ENCODE data around the gene MOGAT2. TPM values are rescaled to one million over a fixed set of nuclear protein-coding genes. Genes with fewer than 3 reads are reported as not detected.
"Not testable (repeated sequence)": the region's sequence is repeated elsewhere in the genome, so short reads cannot be mapped to it uniquely, and the experiment has no call there.

Gene MOGAT2
- total and polyA plus RNA-seq, 12 donors: 0.11 to 0.34 (median 0.15) TPM; not detected in 8

GRCh38 chr11:75677275-75677674 is 40.4 kb upstream of the MOGAT2 start:
- no peak for DNase-seq
- Histone ChIP-seq H3K27ac (no peak overlapping the region), H3K4me3 (no peak overlapping the region), H3K4me1 (replicated peaks in 1 of 2) (no peaks in the 10 kb centered on the region), H3K27me3 (no peaks in the 10 kb centered on the region), H3K36me3 (replicated peaks in 1 of 2) (no peaks in the 10 kb centered on the region), H3K9me3 (replicated peaks in 1 of 3) (no peaks in the 10 kb centered on the region)
- TF ChIP-seq POLR2A (IDR thresholded peaks at IDR 0.05): no peak
- TF ChIP-seq CTCF (IDR thresholded peaks at IDR 0.05): no peak
- intact Hi-C loops (cut with DNase I): no loop called here
- WGBS, 4 donors: 82 to 92% (median 89%) methylated on average over 1 of the region's 1 CpG

- no peak for DNase-seq
- H3K27me3 ChIP-seq: no peaks in the 10 kb centered on the region
- no peak overlapping the region for H3K4me3 ChIP-seq
- TF ChIP-seq POLR2A (IDR thresholded peaks at IDR 0.05) (no peak), CTCF (IDR thresholded peaks at IDR 0.05) (no peak)
- intact Hi-C loops (cut with DNase I): no loop called here
- H3K9me3 ChIP-seq (replicated peaks in 1 of 3): no peaks in the 10 kb centered on the region
- no peaks in the 10 kb centered on the region for H3K4me1 ChIP-seq (replicated peaks in 1 of 2)
- no peak overlapping the region for H3K27ac ChIP-seq
- 84 to 87% (median 84%) methylated on average over 12 of the region's 12 CpGs for WGBS, 4 donors
- H3K36me3 ChIP-seq (replicated peaks in 1 of 2): no peaks in the 10 kb centered on the region
Measured at GRCh38 chr11:75677909-75678308, 39.7 kb upstream of the MOGAT2 start.

- WGBS, 4 donors: 67 to 78% (median 73%) methylated on average over 12 to 17 of the region's 17 CpGs
- DNase-seq: no peak
- H3K27ac ChIP-seq: no peak overlapping the region
- intact Hi-C loops (cut with DNase I): no loop called here
- H3K4me1 ChIP-seq (replicated peaks in 1 of 2): no peaks in the 10 kb centered on the region
- no peak for TF ChIP-seq POLR2A (IDR thresholded peaks at IDR 0.05)
- TF ChIP-seq CTCF (IDR thresholded peaks at IDR 0.05): no peak
- no peaks in the 10 kb centered on the region for H3K9me3 ChIP-seq (replicated peaks in 1 of 3)
- no peak overlapping the region for H3K4me3 ChIP-seq
- no peaks in the 10 kb centered on the region for H3K27me3 ChIP-seq
- no peaks in the 10 kb centered on the region for H3K36me3 ChIP-seq (replicated peaks in 1 of 2)
Measured at GRCh38 chr11:75678620-75679259, 38.9 kb upstream of the MOGAT2 start.

GRCh38 chr11:75679566-75679965 is 38.1 kb upstream of the MOGAT2 start:
- no peaks in the 10 kb centered on the region for H3K36me3 ChIP-seq (replicated peaks in 1 of 2)
- H3K9me3 ChIP-seq (replicated peaks in 1 of 3): no peaks in the 10 kb centered on the region
- 80 to 85% (median 83%) methylated on average over 9 to 11 of the region's 11 CpGs for WGBS, 4 donors

GRCh38 chr11:75683856-75684255 is 33.8 kb upstream of the MOGAT2 start:
- 80 to 88% (median 85%) methylated on average over 1 of the region's 1 CpG for WGBS, 4 donors
- H3K9me3 ChIP-seq (replicated peaks in 1 of 3); H3K36me3 ChIP-seq (replicated peaks in 1 of 2); intact Hi-C loops (cut with DNase I); DNase-seq; H3K4me1 ChIP-seq (replicated peaks in 1 of 2); H3K4me3 ChIP-seq; H3K27ac ChIP-seq; H3K27me3 ChIP-seq: not testable (repeated sequence)

More at GRCh38 chr11:75679566-75679965, 38.1 kb upstream of the MOGAT2 start:
- intact Hi-C loops (cut with DNase I): no loop called here
- H3K4me3 ChIP-seq: no peak overlapping the region
- H3K27me3 ChIP-seq: no peaks in the 10 kb centered on the region
- H3K4me1 ChIP-seq (replicated peaks in 1 of 2): no peaks in the 10 kb centered on the region
- no peak overlapping the region for H3K27ac ChIP-seq
- TF ChIP-seq CTCF (IDR thresholded peaks at IDR 0.05): no peak
- no peak for TF ChIP-seq POLR2A (IDR thresholded peaks at IDR 0.05)
- DNase-seq: no peak

Measured in adrenal gland (tissue), 12 donors.